Measurements from ENCODE around the gene TTC7B. TPM values are rescaled to one million over a fixed set of nuclear protein-coding genes. Genes with fewer than 3 reads are reported as not detected.

The TTC7B gene
- total RNA-seq, 1 experiment from 2014 or later = 70.6 TPM

GRCh38 chr14:90505531-90505930, 310.7 kb downstream of the TTC7B start:
- POLR2A ChIA-PET = interaction anchor here (0.9 kb wide), 1 partner anchor 22 kb away, joined by 4 read pairs; no protein-coding TSS in a partner anchor

More at GRCh38 chr14:90505531-90505930, 310.7 kb downstream of the TTC7B start:
- H4K20me1 ChIP-seq (ENCODE audit: insufficient read depth) = no peaks in the 10 kb centered on the region
- no peak overlapping the region for H3K4me3 ChIP-seq (replicated peaks in 1 of 2; ENCODE audit: low read depth in 1 of 2, low read length in 2 of 2)
- H3K4me2 ChIP-seq (ENCODE audit: low read length) = no peak overlapping the region
- DNase-seq (ENCODE audit: low read depth, low spot score) = no peak
- no peaks in the 10 kb centered on the region for H3K36me3 ChIP-seq (ENCODE audit: control insufficient read depth in 1 of 2, insufficient read depth in 2 of 2, low read length in 2 of 2)
- ChIA-PET CTCF (no interaction called here), RAD21 (ENCODE audit: low non-redundant PET in 1 of 2, low total read pairs in 2 of 2, uncharacterized antibody in 2 of 2, unreplicated experiment in 2 of 2) (no interaction called here)
- no peak overlapping the region for H3K9ac ChIP-seq (ENCODE audit: low read length)
- no peaks in the 10 kb centered on the region for H3K9me2 ChIP-seq (ENCODE audit: insufficient read depth)
- H3K4me1 ChIP-seq (ENCODE audit: control insufficient read depth in 1 of 2, insufficient read depth in 2 of 2, low read length in 2 of 2) = peaks cover 35 to 41% of the 10 kb centered on the region in 2 experiments
- no peaks in the 10 kb centered on the region for H3K79me2 ChIP-seq (ENCODE audit: insufficient read depth, low read length)
- TF ChIP-seq MAX (IDR thresholded peaks at IDR 0.05) (no peak), YY1 (IDR thresholded peaks at IDR 0.05; ENCODE audit: extremely low read depth, insufficient replicate concordance, low read depth, low read length) (no peak), POLR2A (IDR thresholded peaks at IDR 0.05; ENCODE audit: borderline replicate concordance, extremely low read depth, insufficient read depth, insufficient read length) (no peak), POLR2AphosphoS5 (IDR thresholded peaks at IDR 0.05; ENCODE audit: low read depth, low read length) (no peak), RAD21 (IDR thresholded peaks at IDR 0.05; ENCODE audit: low read depth) (no peak), JUND (IDR thresholded peaks at IDR 0.05) (no peak), SIN3A (IDR thresholded peaks at IDR 0.05; ENCODE audit: low read depth) (no peak), ZBTB33 (IDR thresholded peaks at IDR 0.05; ENCODE audit: extremely low read depth, insufficient replicate concordance, low read length) (no peak), ZFX (IDR thresholded peaks at IDR 0.05) (no peak), ELF1 (IDR thresholded peaks at IDR 0.05; ENCODE audit: borderline replicate concordance, low read depth) (no peak), EGR1 (IDR thresholded peaks at IDR 0.05; ENCODE audit: low read depth) (no peak), CBX3 (IDR thresholded peaks at IDR 0.05; ENCODE audit: low read depth) (no peak), CEBPB (IDR thresholded peaks at IDR 0.05; ENCODE audit: low read depth) (no peak), EZH2 (IDR thresholded peaks at IDR 0.05) (no peak), FOSL1 (IDR thresholded peaks at IDR 0.05; ENCODE audit: low read depth) (no peak)
- TF ChIP-seq, protein P1, sequence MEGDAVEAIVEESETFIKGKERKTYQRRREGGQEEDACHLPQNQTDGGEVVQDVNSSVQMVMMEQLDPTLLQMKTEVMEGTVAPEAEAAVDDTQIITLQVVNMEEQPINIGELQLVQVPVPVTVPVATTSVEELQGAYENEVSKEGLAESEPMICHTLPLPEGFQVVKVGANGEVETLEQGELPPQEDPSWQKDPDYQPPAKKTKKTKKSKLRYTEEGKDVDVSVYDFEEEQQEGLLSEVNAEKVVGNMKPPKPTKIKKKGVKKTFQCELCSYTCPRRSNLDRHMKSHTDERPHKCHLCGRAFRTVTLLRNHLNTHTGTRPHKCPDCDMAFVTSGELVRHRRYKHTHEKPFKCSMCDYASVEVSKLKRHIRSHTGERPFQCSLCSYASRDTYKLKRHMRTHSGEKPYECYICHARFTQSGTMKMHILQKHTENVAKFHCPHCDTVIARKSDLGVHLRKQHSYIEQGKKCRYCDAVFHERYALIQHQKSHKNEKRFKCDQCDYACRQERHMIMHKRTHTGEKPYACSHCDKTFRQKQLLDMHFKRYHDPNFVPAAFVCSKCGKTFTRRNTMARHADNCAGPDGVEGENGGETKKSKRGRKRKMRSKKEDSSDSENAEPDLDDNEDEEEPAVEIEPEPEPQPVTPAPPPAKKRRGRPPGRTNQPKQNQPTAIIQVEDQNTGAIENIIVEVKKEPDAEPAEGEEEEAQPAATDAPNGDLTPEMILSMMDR (IDR thresholded peaks at IDR 0.05 in 2 of 3, conservative IDR thresholded peaks at IDR 0.05 in 1 of 3; ENCODE audit: borderline replicate concordance in 1 of 3, insufficient read depth in 1 of 3, low read depth in 2 of 3, low read length in 2 of 3) = no peak
- intact Hi-C loops (cut with micrococcal nuclease) = no loop called here
- no peak for ATAC-seq
- H3K27me3 ChIP-seq (ENCODE audit: insufficient read depth, low read length) = no peaks in the 10 kb centered on the region
- no TSS peak for BruUV-seq (replicated peaks)
- H3K9me3 ChIP-seq (ENCODE audit: control insufficient read depth in 1 of 2, insufficient read depth in 1 of 2, low read depth in 1 of 2, low read length in 2 of 2) = no peaks in the 10 kb centered on the region
- no peak overlapping the region for H3K27ac ChIP-seq (ENCODE audit: low read depth, low read length)
- H2AFZ ChIP-seq (ENCODE audit: low read depth, low read length, poor library complexity, severe bottlenecking) = no peak overlapping the region
